ENCODE measurements around the gene CYP2R1.

Gene CYP2R1

DNA sequence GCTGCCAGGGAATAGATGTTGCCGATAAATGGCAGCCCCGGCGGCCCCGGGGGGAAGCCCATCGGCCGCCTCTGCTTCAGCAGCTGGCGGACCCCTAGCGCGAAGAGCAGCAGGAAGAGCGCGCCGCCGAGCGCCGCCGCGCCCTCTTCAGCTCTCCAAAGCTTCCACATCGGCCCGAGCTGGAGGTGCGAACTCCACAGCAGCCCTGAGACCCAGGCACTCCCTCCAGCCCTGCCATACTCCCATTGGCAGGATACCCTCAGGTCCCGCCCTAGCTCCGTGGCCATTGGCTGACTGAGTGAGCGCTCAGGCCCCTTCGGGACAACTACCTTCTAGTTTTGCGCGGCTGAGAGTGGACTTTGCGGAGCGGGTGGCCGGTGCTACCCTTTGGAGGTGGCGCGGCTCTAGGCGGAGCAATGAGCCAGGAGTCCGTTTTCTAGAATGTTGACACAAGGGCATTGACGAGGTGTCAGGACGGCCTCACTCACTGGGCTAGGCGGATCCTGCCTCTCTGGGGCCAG lies at the start of gene CYP2R1:
CYP2R1 (minus strand) TSS at position 196 of the 521 bp plus-strand sequence; CDS start at position 170, 26 bp downstream.
- DNase-seq = peak; percentile 88

DNA sequence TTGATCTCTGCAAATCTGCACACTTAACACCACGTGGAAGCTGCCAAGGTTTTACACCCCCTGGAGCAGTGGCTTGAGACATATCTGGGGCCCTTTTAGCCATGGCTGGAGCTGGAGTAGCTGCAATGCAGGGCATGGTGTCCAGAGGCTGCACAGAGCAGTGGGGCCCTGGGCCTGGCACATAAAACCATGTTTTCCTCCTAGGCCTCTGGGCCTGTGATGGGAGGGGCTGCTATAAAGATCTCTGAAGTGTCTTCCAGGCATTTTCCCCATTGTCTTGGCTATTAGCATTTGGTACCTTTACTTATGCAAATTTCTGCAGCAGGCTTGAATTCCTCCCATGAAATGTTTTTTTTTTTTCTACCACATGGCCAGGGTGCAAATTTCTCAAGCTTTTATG lies 46.9 kb upstream of the CYP2R1 start:
- no peak for DNase-seq

- no peak for DNase-seq
These were observed 42.8 kb upstream of the CYP2R1 start for GRCh38 chr11:14934641-14935351.

- no peak for DNase-seq
These were observed 40.4 kb upstream of the CYP2R1 start for GRCh38 chr11:14932447-14932846.

- no peak for DNase-seq
These were observed 38.3 kb upstream of the CYP2R1 start for GRCh38 chr11:14930369-14930768.

DNA sequence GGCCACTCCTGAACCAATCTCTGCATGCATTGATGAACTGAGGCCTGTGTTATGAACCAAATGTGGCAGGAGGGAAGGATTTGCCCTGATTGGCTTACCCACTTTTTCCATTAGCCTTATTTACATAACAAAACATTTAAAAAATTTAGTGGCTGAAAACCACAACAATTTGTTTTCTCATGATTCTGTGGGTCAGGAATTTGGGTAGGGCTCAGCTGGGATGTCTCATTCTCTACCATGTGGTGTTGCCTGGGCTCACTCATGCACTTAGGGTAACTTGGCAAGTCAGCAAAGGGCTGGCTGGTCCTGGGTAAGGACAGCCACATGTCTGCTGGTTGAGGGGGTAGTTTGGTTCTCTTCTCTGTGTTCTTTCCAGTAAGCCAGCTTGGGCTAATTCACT lies 35.1 kb upstream of the CYP2R1 start:
- DNase-seq = no peak

DNA sequence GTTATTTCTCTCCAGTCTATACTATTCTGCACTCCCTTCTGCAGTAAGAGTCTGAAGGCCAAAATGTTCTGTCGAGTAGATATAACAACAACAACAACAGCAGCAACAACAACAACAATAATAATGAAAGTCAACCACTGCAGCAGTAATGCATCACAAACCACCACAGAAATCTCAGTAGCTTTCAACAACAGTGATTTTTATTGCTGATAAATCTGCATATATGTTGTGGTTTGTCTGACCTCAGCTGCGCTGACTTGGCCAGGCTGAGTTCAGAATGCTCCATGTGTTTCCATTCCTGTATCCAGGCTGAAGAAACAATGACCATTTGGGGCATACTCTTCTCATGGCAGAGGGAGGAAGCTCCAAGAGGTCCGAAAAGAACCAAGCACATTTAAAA lies 32.3 kb upstream of the CYP2R1 start:
- DNase-seq = no peak

DNA sequence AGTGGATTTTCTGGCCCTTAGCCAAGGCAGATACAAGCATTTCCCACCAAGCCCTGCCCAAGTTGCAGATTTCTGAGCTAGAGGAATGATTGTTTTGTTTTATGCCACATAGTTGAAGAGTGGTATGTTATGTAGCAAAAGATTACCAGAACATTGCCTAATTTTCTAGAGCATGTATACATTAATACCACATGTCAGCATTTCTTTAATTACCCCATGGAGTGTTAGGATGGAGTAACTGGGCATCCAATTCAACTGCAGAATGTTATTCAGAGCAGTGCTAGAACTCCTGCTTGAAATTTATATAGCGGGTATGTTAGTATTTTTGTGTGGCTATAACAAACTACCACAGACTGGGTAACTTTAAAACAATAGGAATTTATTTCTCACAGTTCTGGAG lies 24.4 kb upstream of the CYP2R1 start:
- no peak for DNase-seq

DNA sequence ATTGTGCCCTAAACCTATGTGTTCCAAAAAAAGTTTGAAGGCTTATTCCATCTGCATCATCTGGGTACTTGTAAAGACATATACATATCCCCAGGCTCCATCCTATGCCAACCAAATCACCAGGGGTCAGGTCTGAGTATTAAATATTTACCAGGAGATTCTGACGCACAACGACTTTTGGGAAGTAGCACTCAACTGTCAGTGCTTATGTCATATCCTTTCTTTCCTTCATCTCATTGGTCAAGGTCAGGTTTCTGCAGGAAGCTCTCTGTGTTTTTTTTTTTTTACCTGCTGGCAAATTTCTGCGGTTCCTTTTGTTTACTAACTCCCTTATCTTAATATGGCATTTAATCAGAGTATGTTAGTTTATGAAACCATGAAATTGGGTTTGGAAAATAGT lies 22.5 kb upstream of the CYP2R1 start:
- DNase-seq = no peak

DNA sequence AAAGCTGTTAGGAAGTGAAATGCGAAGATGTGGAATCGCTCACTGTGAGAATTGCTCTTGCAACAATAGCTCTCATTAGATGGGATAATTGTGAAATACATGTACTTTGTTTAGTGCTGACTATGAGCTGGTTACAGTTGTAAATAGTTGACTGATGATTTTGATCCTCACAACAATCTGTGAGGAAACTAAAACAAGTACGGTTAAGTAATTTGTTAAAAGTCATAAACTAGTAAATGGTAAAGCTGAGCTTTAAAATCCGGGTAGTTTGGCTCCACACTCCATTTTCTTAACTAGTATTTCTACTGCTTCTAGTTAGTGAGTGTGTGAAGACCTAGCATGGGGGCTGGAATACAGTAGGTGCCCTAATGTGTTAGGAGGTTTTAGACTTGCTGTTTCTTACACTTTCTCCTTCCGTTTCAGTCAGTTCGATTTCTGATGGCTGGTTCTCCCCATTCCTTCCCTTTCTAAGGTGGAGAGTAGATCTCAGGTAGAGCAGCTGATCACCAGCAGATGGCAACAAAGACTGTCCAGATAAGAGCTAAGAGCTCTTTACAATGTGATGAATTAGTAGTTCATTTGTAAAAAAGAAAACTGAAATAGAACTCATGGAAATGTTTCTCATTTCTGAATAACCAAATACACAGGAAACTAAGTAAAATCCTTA lies 16.3 kb upstream of the CYP2R1 start:
- DNase-seq = no peak

- DNase-seq = peak; percentile 66
These were observed 15.6 kb upstream of the CYP2R1 start for GRCh38 chr11:14907411-14908213.

GRCh38 chr11:14906993-14907392 lies 15.0 kb upstream of the CYP2R1 start:
- no peak for DNase-seq

GRCh38 chr11:14906578-14906977 lies 14.5 kb upstream of the CYP2R1 start:
- no peak for DNase-seq

GRCh38 chr11:14905104-14906033 lies 13.3 kb upstream of the CYP2R1 start:
- peak; percentile 65 for DNase-seq

- DNase-seq = peak; percentile 65
These were observed 12.7 kb upstream of the CYP2R1 start for GRCh38 chr11:14904745-14905103.

GRCh38 chr11:14902650-14903350 lies 10.8 kb upstream of the CYP2R1 start:
- DNase-seq = no peak

DNA sequence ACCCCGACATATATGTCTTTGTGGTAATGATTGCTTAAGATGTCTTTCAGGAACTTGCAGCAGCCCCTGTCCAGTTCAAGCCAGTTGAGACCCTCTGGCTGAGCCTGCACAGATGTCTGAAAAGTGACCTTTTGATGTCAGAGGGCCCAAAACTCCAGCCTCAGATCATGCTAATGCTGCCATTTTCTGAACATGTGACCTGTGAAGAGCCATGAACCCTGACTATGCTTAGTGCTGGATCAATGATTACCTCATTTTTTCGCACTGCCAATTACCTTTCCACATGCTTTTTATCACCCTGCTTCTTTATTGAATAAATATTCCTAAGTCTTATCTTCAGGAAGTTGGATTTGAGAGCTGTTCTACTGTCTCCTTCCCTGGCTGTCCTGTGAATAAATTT lies 6.9 kb upstream of the CYP2R1 start:
- DNase-seq = no peak

- no peak for DNase-seq
These were observed 6.3 kb upstream of the CYP2R1 start for GRCh38 chr11:14898355-14898754.

DNA sequence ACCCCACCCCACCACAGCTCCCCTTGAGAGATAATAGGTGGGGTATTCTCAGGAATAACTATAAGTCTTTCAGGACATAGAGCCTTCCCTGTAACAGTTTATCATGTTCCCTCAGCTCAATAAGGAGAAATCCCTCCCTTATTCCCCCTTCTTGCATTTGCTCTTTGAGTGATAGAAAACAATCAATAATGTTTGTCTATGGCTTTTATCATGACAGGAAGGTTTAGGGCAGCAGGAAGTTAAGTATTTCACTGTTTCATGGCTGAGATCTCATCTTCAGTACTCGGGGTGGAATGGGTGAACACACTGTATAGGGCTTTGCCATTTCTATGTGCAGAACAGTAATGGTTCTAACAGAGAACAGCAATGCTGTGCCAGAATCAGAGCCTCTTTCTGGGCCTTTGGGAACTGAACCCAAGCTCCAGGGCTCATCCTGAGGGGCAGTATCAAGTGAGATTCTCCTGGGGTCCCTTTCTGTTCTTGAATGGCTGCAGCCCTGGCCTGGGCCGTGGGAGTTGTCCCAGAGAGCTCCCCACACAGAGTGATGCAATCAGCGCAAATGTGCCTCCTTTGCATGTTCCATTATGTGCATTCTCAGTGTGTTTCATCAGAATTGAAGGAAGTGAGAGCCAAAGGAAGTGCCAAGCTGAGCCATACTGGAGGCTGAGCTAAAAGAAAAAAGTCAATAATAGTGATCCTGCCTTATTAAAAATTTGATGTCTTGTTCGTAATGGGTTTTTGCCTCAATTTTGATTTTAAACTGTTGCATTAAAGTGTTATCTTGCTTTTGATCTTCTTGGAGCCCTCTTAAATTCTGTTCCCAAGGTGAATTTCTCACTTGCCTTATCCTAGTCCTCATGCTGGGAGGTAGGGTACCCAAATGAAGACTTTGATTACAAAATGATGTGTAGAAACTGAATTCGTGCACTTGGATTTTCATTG lies 2.9 kb upstream of the CYP2R1 start:
- no peak for DNase-seq

GRCh38 chr11:14892577-14892976 lies 546 bp upstream of the CYP2R1 start:
- DNase-seq = no peak
